ENCODE measurements around the gene MEGF11.
"Not testable (repeated sequence)": the region's sequence is repeated elsewhere in the genome, so short reads cannot be mapped to it uniquely, and the experiment has no call there.

The MEGF11 gene

GRCh38 chr15:65869126-65869953 is 384.2 kb downstream of the MEGF11 start, which contains the start of gene RAB11A:
Gene RAB11A (plus strand): TSS chr15:65869491. CDS start chr15:65869586, 95 bp downstream.
- DNase-seq (ENCODE audit: low spot score in 2 of 2), result peak; percentile 93
- Mint-ChIP-seq H3K4me3 (peak within 1 kb of the TSS; percentile 99), H3K4me1 (peaks cover 43% of the 10 kb centered on the region), H3K36me3 (ENCODE audit: insufficient read depth) (peaks cover 24% of the 10 kb centered on the region), H3K27ac (ENCODE audit: low read depth) (peak within 1 kb of the TSS; percentile 98), H3K27me3 (no peaks in the 10 kb centered on the region), H3K9me3 (no peaks in the 10 kb centered on the region)
- ATAC-seq (replicated peaks; ENCODE audit: extremely low read depth, poor library complexity, severe bottlenecking), result peak; percentile 93

- DNase-seq (ENCODE audit: low spot score in 2 of 2), result no peak
Measured at GRCh38 chr15:65868546-65869125, 384.9 kb downstream of the MEGF11 start.

GRCh38 chr15:65867933-65868332 is 385.6 kb downstream of the MEGF11 start:
- not testable (repeated sequence) for H3K27me3 Mint-ChIP-seq; H3K27ac Mint-ChIP-seq (ENCODE audit: low read depth); H3K9me3 Mint-ChIP-seq; DNase-seq (ENCODE audit: low spot score in 2 of 2); ATAC-seq (replicated peaks; ENCODE audit: extremely low read depth, poor library complexity, severe bottlenecking)
- Mint-ChIP-seq H3K4me3 (peak overlapping the region; percentile 99), H3K4me1 (peaks cover 40% of the 10 kb centered on the region), H3K36me3 (ENCODE audit: insufficient read depth) (peaks cover 21% of the 10 kb centered on the region)

More at GRCh38 chr15:65868546-65869125, 384.9 kb downstream of the MEGF11 start:
- Mint-ChIP-seq H3K4me1 (peaks cover 41% of the 10 kb centered on the region), H3K9me3 (no peaks in the 10 kb centered on the region), H3K4me3 (peak overlapping the region; percentile 99), H3K36me3 (ENCODE audit: insufficient read depth) (peaks cover 21% of the 10 kb centered on the region), H3K27ac (ENCODE audit: low read depth) (peak overlapping the region; percentile 98), H3K27me3 (no peaks in the 10 kb centered on the region)
- ATAC-seq (replicated peaks; ENCODE audit: extremely low read depth, poor library complexity, severe bottlenecking), result no peak

GRCh38 chr15:65867244-65867643 is 386.3 kb downstream of the MEGF11 start:
- Mint-ChIP-seq H3K36me3 (ENCODE audit: insufficient read depth) (peaks cover 21% of the 10 kb centered on the region), H3K27ac (ENCODE audit: low read depth) (no peak overlapping the region), H3K4me3 (no peak overlapping the region), H3K9me3 (no peaks in the 10 kb centered on the region), H3K4me1 (peaks cover 38% of the 10 kb centered on the region), H3K27me3 (no peaks in the 10 kb centered on the region)
- ATAC-seq (replicated peaks; ENCODE audit: extremely low read depth, poor library complexity, severe bottlenecking) (no peak), DNase-seq (ENCODE audit: low spot score in 2 of 2) (no peak)

GRCh38 chr15:65863106-65863505 is 390.4 kb downstream of the MEGF11 start:
- no peak overlapping the region for H3K27ac Mint-ChIP-seq (ENCODE audit: low read depth)
- no peak for DNase-seq (ENCODE audit: low spot score in 2 of 2)
- H3K4me1 Mint-ChIP-seq, result peaks cover 9% of the 10 kb centered on the region
- no peak overlapping the region for H3K4me3 Mint-ChIP-seq
- ATAC-seq (replicated peaks; ENCODE audit: extremely low read depth, poor library complexity, severe bottlenecking), result no peak
- H3K36me3 Mint-ChIP-seq (ENCODE audit: insufficient read depth), result peaks cover 1% of the 10 kb centered on the region
- H3K9me3 Mint-ChIP-seq, result no peaks in the 10 kb centered on the region
- no peaks in the 10 kb centered on the region for H3K27me3 Mint-ChIP-seq

- H3K36me3 Mint-ChIP-seq (ENCODE audit: insufficient read depth), result peaks cover 2% of the 10 kb centered on the region
- DNase-seq (ENCODE audit: low spot score in 2 of 2), result peak in 1 of 2 donors; percentile 39
- no peak overlapping the region for H3K4me3 Mint-ChIP-seq
- no peak overlapping the region for H3K27ac Mint-ChIP-seq (ENCODE audit: low read depth)
- ATAC-seq (replicated peaks; ENCODE audit: extremely low read depth, poor library complexity, severe bottlenecking), result peak; percentile 85
- no peaks in the 10 kb centered on the region for H3K27me3 Mint-ChIP-seq
- no peaks in the 10 kb centered on the region for H3K9me3 Mint-ChIP-seq
- H3K4me1 Mint-ChIP-seq, result peaks cover 13% of the 10 kb centered on the region
Measured at GRCh38 chr15:65862682-65863081, 390.9 kb downstream of the MEGF11 start.

GRCh38 chr15:65857718-65858402 is 395.7 kb downstream of the MEGF11 start:
- DNase-seq (ENCODE audit: low spot score in 2 of 2), result no peak
- Mint-ChIP-seq H3K4me3 (no peak overlapping the region), H3K4me1 (peaks cover 19% of the 10 kb centered on the region), H3K36me3 (ENCODE audit: insufficient read depth) (peaks cover 6% of the 10 kb centered on the region), H3K9me3 (no peaks in the 10 kb centered on the region), H3K27me3 (no peaks in the 10 kb centered on the region), H3K27ac (ENCODE audit: low read depth) (peak overlapping the region; percentile 33)
- peak; percentile 63 for ATAC-seq (replicated peaks; ENCODE audit: extremely low read depth, poor library complexity, severe bottlenecking)

- DNase-seq (ENCODE audit: low spot score in 2 of 2) (peak; percentile 65 to 75), ATAC-seq (replicated peaks; ENCODE audit: extremely low read depth, poor library complexity, severe bottlenecking) (peak; percentile 63)
- H3K27ac Mint-ChIP-seq (ENCODE audit: low read depth), result no peak overlapping the region
- H3K27me3 Mint-ChIP-seq, result no peaks in the 10 kb centered on the region
- peak overlapping the region; percentile 23 for H3K4me3 Mint-ChIP-seq
- peaks cover 14% of the 10 kb centered on the region for H3K4me1 Mint-ChIP-seq
- no peaks in the 10 kb centered on the region for H3K9me3 Mint-ChIP-seq
- H3K36me3 Mint-ChIP-seq (ENCODE audit: insufficient read depth), result peaks cover 7% of the 10 kb centered on the region
Measured at GRCh38 chr15:65856821-65857455, 396.6 kb downstream of the MEGF11 start.

GRCh38 chr15:65851981-65852380 is 401.6 kb downstream of the MEGF11 start:
- Mint-ChIP-seq H3K36me3 (ENCODE audit: insufficient read depth) (peaks cover 5% of the 10 kb centered on the region), H3K27ac (ENCODE audit: low read depth) (no peak overlapping the region), H3K9me3 (no peaks in the 10 kb centered on the region), H3K27me3 (peaks cover 7% of the 10 kb centered on the region), H3K4me1 (peaks cover 5% of the 10 kb centered on the region), H3K4me3 (no peak overlapping the region)
- no peak for ATAC-seq (replicated peaks; ENCODE audit: extremely low read depth, poor library complexity, severe bottlenecking)
- DNase-seq (ENCODE audit: low spot score in 2 of 2), result no peak

GRCh38 chr15:65847989-65848388 is 405.6 kb downstream of the MEGF11 start:
- H3K27ac Mint-ChIP-seq (ENCODE audit: low read depth), result no peak overlapping the region

GRCh38 chr15:65845826-65846519 is 407.6 kb downstream of the MEGF11 start:
- H3K4me3 Mint-ChIP-seq, result no peak overlapping the region
- ATAC-seq (replicated peaks; ENCODE audit: extremely low read depth, poor library complexity, severe bottlenecking), result no peak
- H3K9me3 Mint-ChIP-seq, result no peaks in the 10 kb centered on the region
- no peak for DNase-seq (ENCODE audit: low spot score in 2 of 2)
- H3K27ac Mint-ChIP-seq (ENCODE audit: low read depth), result no peak overlapping the region
- H3K36me3 Mint-ChIP-seq (ENCODE audit: insufficient read depth), result peaks cover 5% of the 10 kb centered on the region
- H3K4me1 Mint-ChIP-seq, result no peaks in the 10 kb centered on the region
- peaks cover 5% of the 10 kb centered on the region for H3K27me3 Mint-ChIP-seq

More at GRCh38 chr15:65847989-65848388, 405.6 kb downstream of the MEGF11 start:
- DNase-seq (ENCODE audit: low spot score in 2 of 2) (no peak), ATAC-seq (replicated peaks; ENCODE audit: extremely low read depth, poor library complexity, severe bottlenecking) (no peak)
- H3K27me3 Mint-ChIP-seq, result peaks cover 7% of the 10 kb centered on the region
- peaks cover 7% of the 10 kb centered on the region for H3K36me3 Mint-ChIP-seq (ENCODE audit: insufficient read depth)
- H3K4me1 Mint-ChIP-seq, result no peaks in the 10 kb centered on the region
- no peaks in the 10 kb centered on the region for H3K9me3 Mint-ChIP-seq
- H3K4me3 Mint-ChIP-seq, result no peak overlapping the region
